ENCODE data around the gene ADAMTS18. TPM values are rescaled to one million over a fixed set of nuclear protein-coding genes. Genes with fewer than 3 reads are reported as not detected.

ADAMTS18 gene
- total and polyA plus RNA-seq, 2 donors (not counting 3 experiments of a cell fraction or from before 2014, with no cell fraction given) = 18.4 to 27.5 TPM

DNA sequence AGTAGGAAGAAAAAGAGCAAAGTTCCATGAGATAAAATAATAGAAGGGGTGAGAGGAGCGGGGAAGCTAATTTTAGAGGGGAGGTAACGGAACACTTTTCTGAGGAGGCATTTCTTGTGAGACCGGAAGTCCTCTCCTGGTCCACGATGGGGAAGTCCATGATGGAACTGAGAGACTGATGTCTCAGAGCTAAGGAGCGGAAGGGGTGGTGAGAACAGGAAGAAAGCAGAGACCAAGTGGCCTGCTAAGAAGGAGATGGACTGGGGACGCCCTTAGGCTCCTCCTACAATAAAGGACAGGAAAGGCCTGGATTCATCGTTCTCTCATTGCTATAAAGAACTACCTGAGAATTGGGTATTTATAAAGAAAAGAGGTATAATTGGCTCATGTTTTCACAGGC lies 59.4 kb downstream of the ADAMTS18 start:
- H3K27ac ChIP-seq (ENCODE audit: insufficient read depth, low read depth, low read length) = no peak overlapping the region
- ChIA-PET CTCF (interaction anchor here (1.1 kb wide), 1 partner anchor 13 kb away, joined by 3 read pairs; no protein-coding TSS in a partner anchor), POLR2A (no interaction called here)
- H3K9me1 ChIP-seq (replicated peaks; ENCODE audit: control insufficient read depth, extremely low read depth, insufficient read depth, low read length) = no peaks in the 10 kb centered on the region
- H3K79me2 ChIP-seq (ENCODE audit: control insufficient read depth, insufficient read depth, low read length) = peaks cover 2% of the 10 kb centered on the region
- H3K9ac ChIP-seq (replicated peaks; ENCODE audit: extremely low read depth, insufficient read depth, low read length) = no peak overlapping the region
- no peaks in the 10 kb centered on the region for H3K36me3 ChIP-seq (ENCODE audit: control insufficient read depth in 2 of 2, extremely low read depth in 1 of 2, insufficient read depth in 2 of 2, low read length in 2 of 2)
- no peak overlapping the region for H3K4me3 ChIP-seq (replicated peaks in 1 of 3; ENCODE audit: insufficient read depth in 1 of 3, low read depth in 1 of 3, low read length in 3 of 3)
- H4K20me1 ChIP-seq (replicated peaks; ENCODE audit: control insufficient read depth, extremely low read depth, insufficient read depth, low read length) = no peaks in the 10 kb centered on the region
- FAIRE-seq = no peak
- TF ChIP-seq GATA2 (IDR thresholded peaks at IDR 0.05; ENCODE audit: insufficient read depth, insufficient read length, low read depth, low read length) (no peak), EZH2 (IDR thresholded peaks at IDR 0.05; ENCODE audit: borderline replicate concordance, low read depth, low read length, severe bottlenecking) (no peak), MYC (IDR thresholded peaks at IDR 0.05; ENCODE audit: low read depth, low read length) (no peak), FOS (IDR thresholded peaks at IDR 0.05; ENCODE audit: borderline replicate concordance, insufficient read depth, low read length) (no peak), MAX (IDR thresholded peaks at IDR 0.05; ENCODE audit: insufficient read depth, insufficient read length) (no peak), POLR2A (IDR thresholded peaks at IDR 0.05; ENCODE audit: low read depth, low read length) (no peak), POLR2AphosphoS5 (IDR thresholded peaks at IDR 0.05; ENCODE audit: insufficient read depth, low read depth, low read length) (no peak), JUN (IDR thresholded peaks at IDR 0.05; ENCODE audit: borderline replicate concordance, insufficient read depth, insufficient read length, low read depth) (no peak)
- TF ChIP-seq, protein P1, sequence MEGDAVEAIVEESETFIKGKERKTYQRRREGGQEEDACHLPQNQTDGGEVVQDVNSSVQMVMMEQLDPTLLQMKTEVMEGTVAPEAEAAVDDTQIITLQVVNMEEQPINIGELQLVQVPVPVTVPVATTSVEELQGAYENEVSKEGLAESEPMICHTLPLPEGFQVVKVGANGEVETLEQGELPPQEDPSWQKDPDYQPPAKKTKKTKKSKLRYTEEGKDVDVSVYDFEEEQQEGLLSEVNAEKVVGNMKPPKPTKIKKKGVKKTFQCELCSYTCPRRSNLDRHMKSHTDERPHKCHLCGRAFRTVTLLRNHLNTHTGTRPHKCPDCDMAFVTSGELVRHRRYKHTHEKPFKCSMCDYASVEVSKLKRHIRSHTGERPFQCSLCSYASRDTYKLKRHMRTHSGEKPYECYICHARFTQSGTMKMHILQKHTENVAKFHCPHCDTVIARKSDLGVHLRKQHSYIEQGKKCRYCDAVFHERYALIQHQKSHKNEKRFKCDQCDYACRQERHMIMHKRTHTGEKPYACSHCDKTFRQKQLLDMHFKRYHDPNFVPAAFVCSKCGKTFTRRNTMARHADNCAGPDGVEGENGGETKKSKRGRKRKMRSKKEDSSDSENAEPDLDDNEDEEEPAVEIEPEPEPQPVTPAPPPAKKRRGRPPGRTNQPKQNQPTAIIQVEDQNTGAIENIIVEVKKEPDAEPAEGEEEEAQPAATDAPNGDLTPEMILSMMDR (IDR thresholded peaks at IDR 0.05; ENCODE audit: extremely low read depth in 1 of 2, insufficient read depth in 1 of 2, low read depth in 1 of 2, low read length in 2 of 2) = no peak
- H3K9me3 ChIP-seq (replicated peaks; ENCODE audit: control insufficient read depth, insufficient read depth, low read length) = no peaks in the 10 kb centered on the region
- H3K4me2 ChIP-seq (ENCODE audit: insufficient read depth, low read length) = no peak overlapping the region
- BruUV-seq (replicated peaks) = no TSS peak
- H2AFZ ChIP-seq (ENCODE audit: low read depth, low read length) = no peak overlapping the region
- dilution Hi-C loops (cut with MboI; ENCODE audit: extremely low pct_ligation_motif_present, low sequenced_read_pairs) (no loop called here), intact Hi-C loops (cut with micrococcal nuclease) (loop anchor here (10.0 kb wide), 1 partner anchor 141 kb away; no protein-coding TSS in a partner anchor)
- H3K27me3 ChIP-seq (ENCODE audit: control insufficient read depth in 2 of 2, insufficient read depth in 2 of 2, low read length in 2 of 2) = no peaks in the 10 kb centered on the region
- DNase-seq (ENCODE audit: low read depth, low spot score) = no peak
- no peaks in the 10 kb centered on the region for H3K4me1 ChIP-seq (ENCODE audit: control insufficient read depth, extremely low read depth, insufficient read depth, low read length)
